Endothelial cell of umbilical vein (primary cell): ENCODE measurements around the gene EPHB6.

Source experiments
- CTCF ChIP-seq, 2 donors: IDR thresholded peaks; 1 replicate in 1 of 2; 2 replicates in 1 of 2; pipeline ENCODE4 v1.5.1; 2011; ENCODE audit warnings: low read length in 2 of 2, mild to moderate bottlenecking in 2 of 2, moderate library complexity in 2 of 2, control low read depth in 1 of 2, inconsistent platforms in 1 of 2, low read depth in 1 of 2; ENCODE audit not compliant: insufficient read depth in 1 of 2; ENCODE audit errors: extremely low read depth in 1 of 2
- EZH2 ChIP-seq: IDR thresholded peaks from 2 replicates; pipeline ENCODE4 v1.6.1; 2012; ENCODE audit warnings: borderline replicate concordance, low read depth, mild to moderate bottlenecking, moderate library complexity, low read length, inconsistent platforms; ENCODE audit not compliant: severe bottlenecking
- MAX ChIP-seq: IDR thresholded peaks from 2 replicates; pipeline ENCODE4 v1.6.1; 2011; ENCODE audit not compliant: insufficient read depth, insufficient read length
- MYC ChIP-seq: IDR thresholded peaks from one replicate; pipeline ENCODE4 v1.6.1; 2011; ENCODE audit warnings: mild to moderate bottlenecking, low read depth, low read length
- POLR2A ChIP-seq: IDR thresholded peaks from 2 replicates; pipeline ENCODE4 v1.6.1; 2012; ENCODE audit warnings: low read depth, mild to moderate bottlenecking, control low read depth, low read length
- POLR2AphosphoS5 ChIP-seq: IDR thresholded peaks from 2 replicates; pipeline ENCODE4 v1.6.1; 2012; ENCODE audit warnings: low read depth, mild to moderate bottlenecking, control low read depth, low read length, moderate library complexity; ENCODE audit not compliant: insufficient read depth

GRCh38 chr7:142901426-142902259, 46.8 kb downstream of the EPHB6 start:
- TF ChIP-seq EZH2: no peak
- no peak for TF ChIP-seq CTCF (IDR thresholded peaks at IDR 0.05; ENCODE audit: extremely low read depth in 1 of 2, insufficient read depth in 1 of 2, low read depth in 1 of 2, low read length in 2 of 2)
- TF ChIP-seq POLR2A: no peak
- no peak for TF ChIP-seq MAX
- TF ChIP-seq MYC: no peak
- no peak for TF ChIP-seq POLR2AphosphoS5
